Spleen (tissue), 11 donors: ENCODE data around the gene ARSG. TPM values are rescaled to one million over a fixed set of nuclear protein-coding genes. Genes with fewer than 3 reads are reported as not detected.
"Not testable (repeated sequence)": the region's sequence is repeated elsewhere in the genome, so short reads cannot be mapped to it uniquely, and the experiment has no call there.

Source experiments
- DNase-seq: peaks from one replicate; pipeline ENCODE4 v3.0.0-alpha.2; 2020
- H3K27ac ChIP-seq, 8 donors: fragments of 200-600 bp; sonication (generic) in 7 of 8; 1 replicate in 4 of 8; 2 replicates in 4 of 8; pipeline versions ENCODE4 v1.5.0 to v1.8.0; 2016 to 2021; ENCODE audit warnings: inconsistent platforms in 4 of 8, mild to moderate bottlenecking in 4 of 8, moderate library complexity in 1 of 8
- H3K27me3 ChIP-seq, 7 donors: fragments of 200-600 bp; sonication (generic) in 6 of 7; replicated peaks in 1 of 7; 1 replicate in 4 of 7; 2 replicates in 3 of 7; pipeline versions ENCODE4 v1.5.0 to v1.8.0; 2016 to 2021; ENCODE audit warnings: inconsistent platforms in 3 of 7, mild to moderate bottlenecking in 1 of 7
- H3K36me3 ChIP-seq, 6 donors: fragments of 200-600 bp; sonication (generic) in 5 of 6; 1 replicate in 4 of 6; 2 replicates in 2 of 6; pipeline versions ENCODE4 v1.5.0 to v1.8.0; 2016 to 2021; ENCODE audit warnings: inconsistent platforms in 2 of 6
- H3K4me1 ChIP-seq, 6 donors: fragments of 200-600 bp; sonication (generic) in 5 of 6; 1 replicate in 3 of 6; 2 replicates in 3 of 6; pipeline versions ENCODE4 v1.5.0 to v1.8.0; 2016 to 2021; ENCODE audit warnings: inconsistent platforms in 3 of 6
- H3K4me3 ChIP-seq, 8 donors: fragments of 200-600 bp; sonication (generic) in 7 of 8; 1 replicate in 4 of 8; 2 replicates in 4 of 8; pipeline versions ENCODE4 v1.5.0 to v1.8.0; 2016 to 2021; ENCODE audit warnings: inconsistent platforms in 4 of 8, mild to moderate bottlenecking in 4 of 8, moderate library complexity in 2 of 8
- H3K9me3 ChIP-seq, 8 donors: fragments of 200-600 bp; sonication (generic) in 7 of 8; 1 replicate in 4 of 8; 2 replicates in 4 of 8; pipeline versions ENCODE4 v1.5.0 to v1.8.0; 2016 to 2021; ENCODE audit warnings: inconsistent platforms in 4 of 8
- CTCF ChIP-seq, 11 experiments: fragments of 200-600 bp in 7 of 11; fragments of 450-650 bp in 4 of 11; sonication (generic) in 4 of 11; IDR thresholded peaks in 8 of 11; conservative IDR thresholded peaks in 3 of 11; 1 replicate in 7 of 11; 2 replicates in 4 of 11; pipeline versions ENCODE4 v1.4.0 to v1.8.0; 2016 to 2021; ENCODE audit warnings: antibody characterized with exemption in 11 of 11, inconsistent platforms in 4 of 11, mild to moderate bottlenecking in 1 of 11
- POLR2A ChIP-seq, 3 donors: fragments of 450-650 bp; IDR thresholded peaks; one replicate each; pipeline ENCODE4 v1.5.1; 2017; ENCODE audit warnings: antibody characterized with exemption in 3 of 3, mild to moderate bottlenecking in 1 of 3
- POLR2AphosphoS5 ChIP-seq, 3 donors: sonication (generic); formaldehyde crosslinking; IDR thresholded peaks; one replicate each; pipeline ENCODE4 v1.5.1; 2017; ENCODE audit warnings: antibody characterized with exemption in 3 of 3
- WGBS, 5 donors: extraction: QIAGEN DNeasy Blood & Tissue Kit in 3 of 5; methylation state at CpG; one replicate each; pipeline versions ENCODE4 v1.1.5 to v1.1.7; 2013 to 2018; 5-methylcytosine and 5-hydroxymethylcytosine counted together
- intact Hi-C: fragments of 100-400 bp; cut with DNase I; formaldehyde crosslinking; loops from one replicate; pipeline ENCODE4 v1.15.0; 2023; ENCODE audit warnings: low total_unique reads
- polyA plus RNA-seq, 3 donors: library from polyadenylated mRNA; stranded (reverse); fragments of 200-250 nt; gene quantifications; one replicate each; pipeline ENCODE4 v1.2.1, GENCODE V29; 2013
- total RNA-seq, 7 donors: library from RNA; depleted of rRNA in 3 of 7; stranded (reverse); fragments of >200 nt in 3 of 7; fragmentation: NEBNext Ultra II Directional in 4 of 7; extraction: Animal tissue kit (Norgen Biotek cat#: 25700) in 4 of 7; gene quantifications; one replicate each; pipeline versions ENCODE4 v1.1.0 to v1.2.1, GENCODE V29; 2016 to 2021
- donor health status: healthy with polysubstance abuse.
- donor health status: DM: no; HTN: no; CAD: no; lungs with moderate emphysema.
- donor health status: DM: no; HTN: no; CAD: no.
- donor health status: Bipolar disorder and iron deficiency.
- donor health status: healthy.
- donor health status: DM: no; HTN: no; CAD: no.
- donor health status: DM: yes; HTN: yes; CAD: no.

Gene ARSG
- total and polyA plus RNA-seq, 10 donors = 1.5 to 24.3 (median 14.2) TPM

- WGBS, 5 donors = 65 to 97% (median 78%) methylated on average over 4 of the region's 4 CpGs
- H3K4me3 ChIP-seq = no peak overlapping the region
- H3K36me3 ChIP-seq = no peaks in the 10 kb centered on the region
- intact Hi-C loops = no loop called here
- DNase-seq = no peak
- TF ChIP-seq CTCF (IDR thresholded peaks at IDR 0.05 in 8 of 11, conservative IDR thresholded peaks at IDR 0.05 in 3 of 11) (no peak), POLR2AphosphoS5 (IDR thresholded peaks at IDR 0.05) (no peak), POLR2A (IDR thresholded peaks at IDR 0.05) (no peak)
- H3K9me3 ChIP-seq = peaks cover 0 to 32% (median 30%) of the 10 kb centered on the region in 8 donors
- H3K27ac ChIP-seq = no peak overlapping the region
- no peaks in the 10 kb centered on the region for H3K27me3 ChIP-seq
- peaks cover 0 to 8% (median 0%) of the 10 kb centered on the region in 6 donors for H3K4me1 ChIP-seq
Measured at GRCh38 chr17:68328676-68329075, 37.4 kb downstream of the ARSG start.

GRCh38 chr17:68329331-68329730 lies 38.0 kb downstream of the ARSG start:
- Histone ChIP-seq H3K4me3 (no peak overlapping the region), H3K9me3 (peaks cover 0 to 32% (median 30%) of the 10 kb centered on the region in 8 donors), H3K4me1 (peaks cover 0 to 1% (median 0%) of the 10 kb centered on the region in 6 donors), H3K27me3 (no peaks in the 10 kb centered on the region), H3K27ac (no peak overlapping the region), H3K36me3 (no peaks in the 10 kb centered on the region)
- TF ChIP-seq CTCF (IDR thresholded peaks at IDR 0.05 in 8 of 11, conservative IDR thresholded peaks at IDR 0.05 in 3 of 11) (no peak), POLR2A (IDR thresholded peaks at IDR 0.05) (no peak), POLR2AphosphoS5 (IDR thresholded peaks at IDR 0.05) (no peak)
- DNase-seq = no peak
- 89 to 98% (median 95%) methylated on average over 7 of the region's 7 CpGs for WGBS, 5 donors
- intact Hi-C loops = no loop called here

GRCh38 chr17:68331932-68332331 lies 40.6 kb downstream of the ARSG start:
- H3K27me3 ChIP-seq, H3K4me1 ChIP-seq, intact Hi-C loops, H3K27ac ChIP-seq, H3K36me3 ChIP-seq, DNase-seq, H3K4me3 ChIP-seq: not testable (repeated sequence)
- 94 to 97% (median 96%) methylated on average over 12 of the region's 12 CpGs for WGBS, 5 donors
- H3K9me3 ChIP-seq = peaks cover 0 to 32% (median 30%) of the 10 kb centered on the region in 8 donors

GRCh38 chr17:68334393-68334792 lies 43.1 kb downstream of the ARSG start:
- intact Hi-C loops = no loop called here
- no peak for DNase-seq
- Histone ChIP-seq H3K27ac (no peak overlapping the region), H3K4me3 (no peak overlapping the region), H3K9me3 (peaks cover 0 to 32% (median 30%) of the 10 kb centered on the region in 8 donors), H3K4me1 (peaks cover 0 to 4% (median 0%) of the 10 kb centered on the region in 6 donors), H3K27me3 (no peaks in the 10 kb centered on the region), H3K36me3 (no peaks in the 10 kb centered on the region)
- WGBS, 5 donors = 92 to 99% (median 95%) methylated on average over 9 of the region's 9 CpGs
- TF ChIP-seq POLR2A (IDR thresholded peaks at IDR 0.05) = no peak
- TF ChIP-seq POLR2AphosphoS5 (IDR thresholded peaks at IDR 0.05) = no peak
- no peak for TF ChIP-seq CTCF (IDR thresholded peaks at IDR 0.05 in 8 of 11, conservative IDR thresholded peaks at IDR 0.05 in 3 of 11)

- TF ChIP-seq POLR2A (IDR thresholded peaks at IDR 0.05) (no peak), CTCF (IDR thresholded peaks at IDR 0.05 in 8 of 11, conservative IDR thresholded peaks at IDR 0.05 in 3 of 11) (no peak), POLR2AphosphoS5 (IDR thresholded peaks at IDR 0.05) (no peak)
- Histone ChIP-seq H3K36me3 (no peaks in the 10 kb centered on the region), H3K4me3 (no peak overlapping the region), H3K27me3 (no peaks in the 10 kb centered on the region), H3K27ac (no peak overlapping the region), H3K4me1 (peaks cover 12 to 37% (median 32%) of the 10 kb centered on the region in 6 donors), H3K9me3 (no peaks in the 10 kb centered on the region)
- intact Hi-C loops = loop anchor here (10.0 kb wide), 1 partner anchor 47 kb away; the partner anchor contains the start of genes ARSG and SLC16A6
- 92 to 97% (median 96%) methylated on average over 5 of the region's 5 CpGs for WGBS, 5 donors
- DNase-seq = no peak
Measured at GRCh38 chr17:68341482-68341881, 50.2 kb downstream of the ARSG start.
